HCT116 (cell line): ENCODE data around the gene KCNQ1OT1. TPM values are rescaled to one million over a fixed set of nuclear protein-coding genes. Genes with fewer than 3 reads are reported as not detected.

Source experiments
- ATAC-seq: fragments of 200-7000 bp; cut with Tn5 transposase; 2 replicates; pipeline ENCODE4 v1.9.1; 2020; ENCODE audit warnings: mild to moderate bottlenecking, moderate library complexity
- BruUV-seq: library from RNA; stranded (reverse); fragments of 400-500 nt; replicated peaks from 2 replicates; lab custom pipeline; 2021; lab: Mats Ljungman, UMichigan
- CTCF ChIA-PET: fragments of 300-600 bp; sonication (Branson Sonifier 250); formaldehyde crosslinking; loops from one replicate; lab custom pipeline; 2021; ENCODE audit warnings: antibody characterized with exemption; lab: Charles Lee
- POLR2A ChIA-PET: fragments of 300-600, 350-600 bp; sonication (Branson Sonifier 250); formaldehyde crosslinking; loops from one replicate; lab custom pipeline; 2021; ENCODE audit warnings: antibody characterized with exemption; lab: Charles Lee
- RAD21 ChIA-PET, 2 experiments: fragments of 300-600 bp; sonication (Branson Sonifier 250); formaldehyde crosslinking; loops; one replicate each; lab custom pipeline; 2023; ENCODE audit warnings: low total read pairs in 2 of 2; ENCODE audit not compliant: uncharacterized antibody in 2 of 2, unreplicated experiment in 2 of 2, low non-redundant PET in 1 of 2; lab: Charles Lee
- DNase-seq: peaks from one replicate; pipeline ENCODE4 v3.0.0-alpha.2; 2010; ENCODE audit warnings: low read depth, low spot score
- H2AFZ ChIP-seq: fragments of 200-600 bp; shearing (Covaris generic), sonication (generic); 2 replicates; pipeline ENCODE4 v1.6.1; 2017; ENCODE audit warnings: low read depth, mixed run types, mixed read lengths, antibody characterized with exemption, low read length; ENCODE audit not compliant: poor library complexity, severe bottlenecking
- H3K27ac ChIP-seq: 2 replicates; pipeline ENCODE4 v1.5.1; 2012; ENCODE audit warnings: low read depth, low read length
- H3K27me3 ChIP-seq: fragments of 200-600 bp; sonication (generic); 2 replicates; pipeline ENCODE4 v1.6.1; 2016; ENCODE audit warnings: mixed run types, low read length, mixed read lengths; ENCODE audit not compliant: insufficient read depth
- H3K36me3 ChIP-seq, 2 experiments: fragments of 200-500 bp in 1 of 2; fragments of 200-600 bp in 1 of 2; sonication (Bioruptor generic) in 1 of 2; sonication (generic) in 1 of 2; 2 replicates each; pipeline versions ENCODE4 v1.5.1 to v1.6.1; 2014 to 2016; ENCODE audit warnings: low read length in 2 of 2, inconsistent platforms in 1 of 2, mixed read lengths in 1 of 2, mixed run types in 1 of 2; ENCODE audit not compliant: insufficient read depth in 2 of 2, control insufficient read depth in 1 of 2
- H3K4me1 ChIP-seq, 2 experiments: fragments of 200-600 bp in 1 of 2; sonication (generic) in 1 of 2; 2 replicates each; pipeline versions ENCODE4 v1.5.1 to v1.6.1; 2012 to 2017; ENCODE audit warnings: low read length in 2 of 2, inconsistent platforms in 1 of 2, mild to moderate bottlenecking in 1 of 2, mixed read lengths in 1 of 2, mixed run types in 1 of 2, moderate library complexity in 1 of 2; ENCODE audit not compliant: insufficient read depth in 2 of 2, control insufficient read depth in 1 of 2
- H3K4me2 ChIP-seq: fragments of 200-600 bp; sonication (generic); 2 replicates; pipeline ENCODE4 v1.6.1; 2017; ENCODE audit warnings: mixed run types, low read length, mixed read lengths
- H3K4me3 ChIP-seq, 2 experiments: fragments of 200-600 bp in 1 of 2; sonication (generic) in 1 of 2; replicated peaks in 1 of 2; 2 replicates each; pipeline ENCODE4 v1.5.1; 2011 to 2016; ENCODE audit warnings: low read length in 2 of 2, control low read depth in 1 of 2, low read depth in 1 of 2, mild to moderate bottlenecking in 1 of 2, mixed read lengths in 1 of 2, mixed run types in 1 of 2
- H3K79me2 ChIP-seq: fragments of 200-600 bp; sonication (generic); 2 replicates; pipeline ENCODE4 v1.6.1; 2017; ENCODE audit warnings: mild to moderate bottlenecking, mixed run types, low read length, moderate library complexity, mixed read lengths; ENCODE audit not compliant: insufficient read depth
- H3K9ac ChIP-seq: fragments of 200-600 bp; sonication (generic); 2 replicates; pipeline ENCODE4 v1.6.1; 2016; ENCODE audit warnings: low read length, mixed read lengths
- H3K9me2 ChIP-seq: fragments of 200-600 bp; sonication (generic), shearing (Covaris generic); 2 replicates; pipeline ENCODE4 v1.6.1; 2017; ENCODE audit warnings: mixed run types, mild to moderate bottlenecking, moderate library complexity; ENCODE audit not compliant: insufficient read depth
- H3K9me3 ChIP-seq, 2 experiments: fragments of 200-500 bp in 1 of 2; fragments of 200-600 bp in 1 of 2; sonication (Bioruptor generic) in 1 of 2; sonication (generic) in 1 of 2; 2 replicates each; pipeline ENCODE4 v1.6.1; 2014 to 2017; ENCODE audit warnings: low read length in 2 of 2, mixed read lengths in 2 of 2, inconsistent platforms in 1 of 2, low read depth in 1 of 2, mild to moderate bottlenecking in 1 of 2, mixed run types in 1 of 2, moderate library complexity in 1 of 2; ENCODE audit not compliant: control insufficient read depth in 1 of 2, insufficient read depth in 1 of 2
- H4K20me1 ChIP-seq: fragments of 200-600 bp; sonication (generic), shearing (Covaris generic); 2 replicates; pipeline ENCODE4 v1.6.1; 2017; ENCODE audit warnings: mixed run types, mild to moderate bottlenecking, moderate library complexity; ENCODE audit not compliant: insufficient read depth
- ATF3 ChIP-seq: IDR thresholded peaks from 2 replicates; pipeline ENCODE4 v1.6.1; 2012
- CEBPB ChIP-seq: IDR thresholded peaks from 2 replicates; pipeline ENCODE4 v1.6.1; 2012; ENCODE audit warnings: low read depth
- EGR1 ChIP-seq: IDR thresholded peaks from 2 replicates; pipeline ENCODE4 v1.6.1; 2012; ENCODE audit warnings: low read depth
- MAX ChIP-seq: IDR thresholded peaks from 2 replicates; pipeline ENCODE4 v1.6.1; 2012
- POLR2A ChIP-seq: IDR thresholded peaks from 2 replicates; pipeline ENCODE4 v1.7.0; 2011; ENCODE audit warnings: borderline replicate concordance; ENCODE audit not compliant: insufficient read depth, insufficient read length; ENCODE audit errors: extremely low read depth
- POLR2AphosphoS5 ChIP-seq: IDR thresholded peaks from 2 replicates; pipeline ENCODE4 v1.6.1; 2011; ENCODE audit warnings: mild to moderate bottlenecking, low read depth, low read length, moderate library complexity
- RAD21 ChIP-seq: IDR thresholded peaks from 2 replicates; pipeline ENCODE4 v1.6.1; 2012; ENCODE audit warnings: low read depth, mild to moderate bottlenecking
- REST ChIP-seq: IDR thresholded peaks from 2 replicates; pipeline ENCODE4 v1.6.1; 2012; ENCODE audit warnings: low read depth
- SIN3A ChIP-seq: IDR thresholded peaks from 2 replicates; pipeline ENCODE4 v1.6.1; 2012; ENCODE audit warnings: low read depth
- SP1 ChIP-seq: IDR thresholded peaks from 2 replicates; pipeline ENCODE4 v1.6.1; 2012; ENCODE audit warnings: low read depth
- ZBTB33 ChIP-seq: IDR thresholded peaks from 2 replicates; pipeline ENCODE4 v1.6.1; 2011; ENCODE audit warnings: mild to moderate bottlenecking, low read length, moderate library complexity; ENCODE audit not compliant: insufficient replicate concordance; ENCODE audit errors: extremely low read depth
- intact Hi-C: fragments of 100-400 bp; cut with micrococcal nuclease; formaldehyde crosslinking; loops from 2 replicates; pipeline ENCODE4 v1.10.0; 2022
- total RNA-seq: library from RNA; stranded (reverse); gene quantifications from one replicate; pipeline ENCODE4 v1.2.1, GENCODE V29; 2021; ENCODE audit not compliant: unreplicated experiment

Gene KCNQ1OT1
- total RNA-seq, 1 experiment from 2014 or later, result 1.1 TPM

- intact Hi-C loops, result no loop called here
- TF ChIP-seq ZBTB33, result no peak
- TF ChIP-seq RAD21, result no peak
- TF ChIP-seq MAX, result no peak
- no peak for TF ChIP-seq ATF3
- no peak for TF ChIP-seq CEBPB
- no peak for TF ChIP-seq POLR2AphosphoS5
- TF ChIP-seq SIN3A, result no peak
- TF ChIP-seq EGR1, result no peak
- TF ChIP-seq POLR2A, result no peak
- no peak for TF ChIP-seq SP1
- TF ChIP-seq REST, result no peak
- no peaks in the 10 kb centered on the region for H3K36me3 ChIP-seq
- H3K4me3 ChIP-seq, result no peak overlapping the region
- POLR2A ChIA-PET, result no interaction called here
- H2AFZ ChIP-seq, result no peak overlapping the region
- no peaks in the 10 kb centered on the region; a peak in 1 of 4 replicates for H3K9me3 ChIP-seq
- RAD21 ChIA-PET, result no interaction called here
- no TSS peak for BruUV-seq
- no peak overlapping the region for H3K27ac ChIP-seq
- H3K27me3 ChIP-seq, result no peaks in the 10 kb centered on the region
- CTCF ChIA-PET, result no interaction called here
- no peak overlapping the region for H3K4me2 ChIP-seq
- ATAC-seq, result no peak
- DNase-seq, result no peak
- no peaks in the 10 kb centered on the region for H4K20me1 ChIP-seq
- no peaks in the 10 kb centered on the region for H3K79me2 ChIP-seq
- peaks cover 0 to 12% of the 10 kb centered on the region in 2 experiments; a peak in 1 of 4 replicates for H3K4me1 ChIP-seq
- no peaks in the 10 kb centered on the region for H3K9me2 ChIP-seq
- H3K9ac ChIP-seq, result no peak overlapping the region
Observed at GRCh38 chr11:2704896-2705606, 5.3 kb upstream of the KCNQ1OT1 start.
